CD14-positive monocyte (primary cell): ENCODE results near the gene POLRMT. TPM values are rescaled to one million over a fixed set of nuclear protein-coding genes. Genes with fewer than 3 reads are reported as not detected.

ENCODE experiments used
- DNase-seq, 3 donors: peaks; one replicate each; pipeline ENCODE4 v3.0.0-alpha.2; 2011 to 2022
- H2AFZ ChIP-seq: 2 replicates; pipeline ENCODE4 v1.6.0; 2012; ENCODE audit warnings: mild to moderate bottlenecking, low read depth, low read length, inconsistent platforms; ENCODE audit not compliant: insufficient read depth, poor library complexity, severe bottlenecking
- H3K27ac ChIP-seq, 2 donors: 1 replicate in 1 of 2; 2 replicates in 1 of 2; pipeline ENCODE4 v1.5.1; 2012 to 2013; ENCODE audit warnings: low read length in 2 of 2, control low read depth in 1 of 2, inconsistent platforms in 1 of 2, low read depth in 1 of 2, mild to moderate bottlenecking in 1 of 2
- H3K27me3 ChIP-seq, 2 donors: one replicate each; pipeline versions ENCODE4 v1.6.0 to v1.6.1; 2011 to 2013; ENCODE audit warnings: low read length in 2 of 2; ENCODE audit not compliant: control insufficient read depth in 2 of 2, insufficient read depth in 2 of 2
- H3K36me3 ChIP-seq, 2 donors: replicated peaks in 1 of 2; 1 replicate in 1 of 2; 2 replicates in 1 of 2; pipeline versions ENCODE4 v1.5.1 to v1.6.1; 2012 to 2013; ENCODE audit warnings: low read length in 2 of 2, control low read depth in 1 of 2, inconsistent platforms in 1 of 2, mild to moderate bottlenecking in 1 of 2; ENCODE audit not compliant: insufficient read depth in 2 of 2, control insufficient read depth in 1 of 2
- H3K4me1 ChIP-seq, 2 donors: 1 replicate in 1 of 2; 2 replicates in 1 of 2; pipeline versions ENCODE4 v1.5.1 to v1.6.1; 2012 to 2013; ENCODE audit warnings: low read length in 2 of 2, control low read depth in 1 of 2, inconsistent platforms in 1 of 2, mild to moderate bottlenecking in 1 of 2, moderate library complexity in 1 of 2; ENCODE audit not compliant: insufficient read depth in 2 of 2, control insufficient read depth in 1 of 2
- H3K4me2 ChIP-seq: replicated peaks from 2 replicates; pipeline ENCODE3; 2012; ENCODE audit warnings: low read length, moderate library complexity, mild to moderate bottlenecking; ENCODE audit not compliant: poor library complexity, severe bottlenecking; ENCODE audit errors: extremely low read depth
- H3K4me3 ChIP-seq, 3 experiments: fragments of 200-600 bp in 1 of 3; sonication (generic) in 1 of 3; replicated peaks in 1 of 3; 1 replicate in 2 of 3; 2 replicates in 1 of 3; pipeline ENCODE4 v1.5.1; 2011 to 2013; ENCODE audit warnings: low read length in 3 of 3, mild to moderate bottlenecking in 3 of 3, control low read depth in 2 of 3, low read depth in 2 of 3, inconsistent platforms in 1 of 3, moderate library complexity in 1 of 3
- H3K79me2 ChIP-seq: 2 replicates; pipeline ENCODE4 v1.6.0; 2012; ENCODE audit warnings: mild to moderate bottlenecking, control low read depth, inconsistent platforms, low read length, moderate library complexity; ENCODE audit not compliant: insufficient read depth
- H3K9ac ChIP-seq: 2 replicates; pipeline ENCODE4 v1.6.0; 2017; ENCODE audit warnings: low read length, mild to moderate bottlenecking; ENCODE audit not compliant: insufficient read depth, poor library complexity, severe bottlenecking
- H3K9me3 ChIP-seq, 2 donors: replicated peaks in 1 of 2; 1 replicate in 1 of 2; 2 replicates in 1 of 2; pipeline versions ENCODE4 v1.5.1 to v1.6.1; 2012 to 2013; ENCODE audit warnings: low read length in 2 of 2, control low read depth in 1 of 2; ENCODE audit not compliant: control insufficient read depth in 1 of 2, insufficient read depth in 1 of 2
- H4K20me1 ChIP-seq: 2 replicates; pipeline ENCODE4 v1.6.0; 2012; ENCODE audit warnings: mild to moderate bottlenecking, low read length, control low read depth, moderate library complexity; ENCODE audit not compliant: insufficient read depth
- H3K27ac Mint-ChIP-seq, 7 donors: one replicate each; pipeline ENCODE4 v1.8.0; 2020; ENCODE audit warnings: mild to moderate bottlenecking in 7 of 7, mixed read lengths in 7 of 7, moderate library complexity in 6 of 7, inconsistent platforms in 2 of 7
- H3K27me3 Mint-ChIP-seq, 3 donors: one replicate each; pipeline ENCODE4 v1.8.0; 2021 to 2022; ENCODE audit warnings: low read depth in 3 of 3, mild to moderate bottlenecking in 3 of 3, mixed read lengths in 3 of 3, moderate library complexity in 3 of 3, inconsistent platforms in 1 of 3
- H3K36me3 Mint-ChIP-seq, 2 donors: one replicate each; pipeline ENCODE4 v1.8.0; 2020; ENCODE audit warnings: mixed read lengths in 2 of 2, inconsistent platforms in 1 of 2, mild to moderate bottlenecking in 1 of 2
- H3K4me1 Mint-ChIP-seq: one replicate; pipeline ENCODE4 v1.8.0; 2020; ENCODE audit warnings: mild to moderate bottlenecking, mixed read lengths
- H3K4me3 Mint-ChIP-seq, 2 donors: one replicate each; pipeline ENCODE4 v1.8.0; 2020; ENCODE audit warnings: mild to moderate bottlenecking in 2 of 2, mixed read lengths in 2 of 2, moderate library complexity in 1 of 2
- H3K9me3 Mint-ChIP-seq, 7 donors: one replicate each; pipeline ENCODE4 v1.8.0; 2020 to 2022; ENCODE audit warnings: mixed read lengths in 7 of 7, mild to moderate bottlenecking in 6 of 7, moderate library complexity in 6 of 7, inconsistent platforms in 2 of 7
- CTCF ChIP-seq: fragments of 200-600 bp; IDR thresholded peaks from one replicate; pipeline ENCODE4 v1.8.0; 2022; ENCODE audit warnings: antibody characterized with exemption, mild to moderate bottlenecking
- WGBS: methylation state at CpG from one replicate; pipeline ENCODE4 v1.1.5; 2013; ENCODE audit warnings: missing lambda C conversion rate; ENCODE audit not compliant: insufficient coverage; 5-methylcytosine and 5-hydroxymethylcytosine counted together
- intact Hi-C, 2 donors: fragments of 100-400 bp; cut with micrococcal nuclease; formaldehyde crosslinking; loops; one replicate each; pipeline versions ENCODE4 v1.15.0 to v1.15.1; 2023
- polyA plus RNA-seq, 3 donors: library from polyadenylated mRNA; depleted of rRNA in 1 of 3; unstranded in 2 of 3; stranded (reverse) in 1 of 3; fragments of 300-500 nt in 2 of 3; fragments of >200 nt in 1 of 3; fragmentation: Illumina TruSeq in 2 of 3; gene quantifications; 1 replicate in 2 of 3; 2 replicates in 1 of 3; pipeline ENCODE4 v1.2.3, GENCODE V29; 2012 to 2021

POLRMT gene
- polyA plus RNA-seq, 3 donors: 16.2 to 40.5 (median 17.6) TPM

- Histone ChIP-seq H3K4me3 (no peak overlapping the region), H3K4me1 (no peaks in the 10 kb centered on the region), H3K27me3 (no peaks in the 10 kb centered on the region), H3K9ac (no peak overlapping the region), H3K9me3 (no peaks in the 10 kb centered on the region), H3K79me2 (peaks cover 27% of the 10 kb centered on the region), H3K27ac (no peak overlapping the region), H3K4me2 (no peak overlapping the region), H4K20me1 (peaks cover 87% of the 10 kb centered on the region), H2AFZ (no peak overlapping the region), H3K36me3 (peaks cover 73 to 81% of the 10 kb centered on the region in 2 donors)
- no peak overlapping the region for H3K4me3 Mint-ChIP-seq
- peaks cover 25 to 68% of the 10 kb centered on the region in 2 donors for H3K36me3 Mint-ChIP-seq
- intact Hi-C loops: no loop called here
- no peaks in the 10 kb centered on the region for H3K9me3 Mint-ChIP-seq
- H3K27me3 Mint-ChIP-seq: no peaks in the 10 kb centered on the region
- 97% methylated on average over 20 of the region's 29 CpGs for WGBS
- DNase-seq: no peak
- TF ChIP-seq CTCF: no peak
- no peak overlapping the region for H3K27ac Mint-ChIP-seq
- no peaks in the 10 kb centered on the region for H3K4me1 Mint-ChIP-seq
Observed at GRCh38 chr19:648305-648704, 15.0 kb upstream of the POLRMT start.

- Mint-ChIP-seq H3K9me3 (no peaks in the 10 kb centered on the region), H3K27me3 (no peaks in the 10 kb centered on the region), H3K27ac (no peak overlapping the region), H3K4me3 (no peak overlapping the region), H3K4me1 (no peaks in the 10 kb centered on the region), H3K36me3 (peaks cover 23 to 64% of the 10 kb centered on the region in 2 donors)
- Histone ChIP-seq H4K20me1 (peaks cover 81% of the 10 kb centered on the region), H3K79me2 (peaks cover 21% of the 10 kb centered on the region), H3K27ac (no peak overlapping the region), H2AFZ (no peak overlapping the region), H3K36me3 (peaks cover 68 to 75% of the 10 kb centered on the region in 2 donors), H3K4me2 (no peak overlapping the region), H3K4me3 (no peak overlapping the region), H3K9ac (no peak overlapping the region), H3K4me1 (no peaks in the 10 kb centered on the region), H3K27me3 (no peaks in the 10 kb centered on the region), H3K9me3 (no peaks in the 10 kb centered on the region)
- DNase-seq: no peak
- no peak for TF ChIP-seq CTCF
- intact Hi-C loops: no loop called here
- 97% methylated on average over 37 of the region's 52 CpGs for WGBS
Observed at GRCh38 chr19:647566-648284, 14.4 kb upstream of the POLRMT start.
